Osteoblast (primary cell): ENCODE results near the gene POLR2I. TPM values are rescaled to one million over a fixed set of nuclear protein-coding genes. Genes with fewer than 3 reads are reported as not detected.
A peak's percentile ranks its signal among the peaks of the same experiment; 100 is the strongest.

ENCODE experiments used
- DNase-seq: peaks from one replicate; pipeline ENCODE4 v3.0.0; 2011; ENCODE audit warnings: low spot score, mixed read lengths; ENCODE audit not compliant: insufficient read length; ENCODE audit errors: missing footprints
- H2AFZ ChIP-seq: 2 replicates; pipeline ENCODE4 v1.6.0; 2011; ENCODE audit warnings: mild to moderate bottlenecking, low read length
- H3K27ac ChIP-seq: 2 replicates; pipeline ENCODE4 v1.5.1; 2011; ENCODE audit warnings: mild to moderate bottlenecking, low read depth, low read length, moderate library complexity
- H3K27me3 ChIP-seq: 2 replicates; pipeline ENCODE4 v1.6.0; 2012; ENCODE audit warnings: mild to moderate bottlenecking, control low read depth, inconsistent platforms, low read length, moderate library complexity; ENCODE audit not compliant: insufficient read depth
- H3K36me3 ChIP-seq: 2 replicates; pipeline ENCODE4 v1.5.1; 2011; ENCODE audit warnings: mild to moderate bottlenecking, low read length, control low read depth, moderate library complexity; ENCODE audit not compliant: insufficient read depth
- H3K4me1 ChIP-seq: 2 replicates; pipeline ENCODE4 v1.5.1; 2011; ENCODE audit warnings: mild to moderate bottlenecking, low read length, control low read depth, moderate library complexity; ENCODE audit not compliant: insufficient read depth
- H3K4me2 ChIP-seq: 2 replicates; pipeline ENCODE4 v1.6.0; 2011; ENCODE audit warnings: mild to moderate bottlenecking, low read length; ENCODE audit not compliant: insufficient read depth
- H3K4me3 ChIP-seq: fragments of 200-600 bp; sonication (generic); 3 replicates; pipeline ENCODE4 v1.5.1; 2012; ENCODE audit warnings: mild to moderate bottlenecking, low read length, inconsistent platforms; ENCODE audit not compliant: insufficient read depth
- H3K79me2 ChIP-seq: 2 replicates; pipeline ENCODE4 v1.6.0; 2012; ENCODE audit warnings: mild to moderate bottlenecking, low read length, control low read depth, inconsistent platforms; ENCODE audit not compliant: insufficient read depth
- H3K9me3 ChIP-seq: 2 replicates; pipeline ENCODE4 v1.5.1; 2011; ENCODE audit warnings: low read depth, low read length, control low read depth
- H4K20me1 ChIP-seq: 2 replicates; pipeline ENCODE4 v1.6.0; 2012; ENCODE audit warnings: mild to moderate bottlenecking, low read length, control low read depth; ENCODE audit not compliant: insufficient read depth
- total RNA-seq: library from RNA; depleted of rRNA; stranded (reverse); fragments of >200 nt; gene quantifications from 2 replicates; pipeline ENCODE4 v1.2.3, GENCODE V29; 2012
- TF ChIP-seq, protein P1 (sequence below): IDR thresholded peaks from 2 replicates; pipeline ENCODE4 v1.5.1; 2011; ENCODE audit warnings: mild to moderate bottlenecking, low read depth, low read length, moderate library complexity; ENCODE audit errors: extremely low read depth

Gene POLR2I
- total RNA-seq, 1 donor: 22.4 TPM

GRCh38 chr19:36152352-36153091 lies 37.8 kb upstream of the POLR2I start, which contains the start of gene COX7A1:
Gene COX7A1 (minus strand): TSS chr19:36152447. CDS start chr19:36152407, 40 bp downstream.
- Histone ChIP-seq H2AFZ (peak within 1 kb of the TSS; percentile 62), H3K4me2 (peak within 1 kb of the TSS; percentile 71), H3K36me3 (peaks cover 23% of the 10 kb centered on the region), H3K9me3 (no peaks in the 10 kb centered on the region), H3K27ac (no peak within 1 kb of the TSS), H3K4me3 (peak within 1 kb of the TSS; percentile 65), H3K4me1 (peaks cover 7% of the 10 kb centered on the region), H3K79me2 (no peaks in the 10 kb centered on the region), H4K20me1 (peaks cover 3% of the 10 kb centered on the region), H3K27me3 (no peaks in the 10 kb centered on the region)
- TF ChIP-seq, protein P1, sequence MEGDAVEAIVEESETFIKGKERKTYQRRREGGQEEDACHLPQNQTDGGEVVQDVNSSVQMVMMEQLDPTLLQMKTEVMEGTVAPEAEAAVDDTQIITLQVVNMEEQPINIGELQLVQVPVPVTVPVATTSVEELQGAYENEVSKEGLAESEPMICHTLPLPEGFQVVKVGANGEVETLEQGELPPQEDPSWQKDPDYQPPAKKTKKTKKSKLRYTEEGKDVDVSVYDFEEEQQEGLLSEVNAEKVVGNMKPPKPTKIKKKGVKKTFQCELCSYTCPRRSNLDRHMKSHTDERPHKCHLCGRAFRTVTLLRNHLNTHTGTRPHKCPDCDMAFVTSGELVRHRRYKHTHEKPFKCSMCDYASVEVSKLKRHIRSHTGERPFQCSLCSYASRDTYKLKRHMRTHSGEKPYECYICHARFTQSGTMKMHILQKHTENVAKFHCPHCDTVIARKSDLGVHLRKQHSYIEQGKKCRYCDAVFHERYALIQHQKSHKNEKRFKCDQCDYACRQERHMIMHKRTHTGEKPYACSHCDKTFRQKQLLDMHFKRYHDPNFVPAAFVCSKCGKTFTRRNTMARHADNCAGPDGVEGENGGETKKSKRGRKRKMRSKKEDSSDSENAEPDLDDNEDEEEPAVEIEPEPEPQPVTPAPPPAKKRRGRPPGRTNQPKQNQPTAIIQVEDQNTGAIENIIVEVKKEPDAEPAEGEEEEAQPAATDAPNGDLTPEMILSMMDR: no peak
- DNase-seq: peak; percentile 92

GRCh38 chr19:36152019-36152351 lies 37.3 kb upstream of the POLR2I start:
- Histone ChIP-seq H3K4me2 (peak overlapping the region; percentile 71), H3K4me1 (peaks cover 7% of the 10 kb centered on the region), H3K4me3 (peak overlapping the region; percentile 65), H3K9me3 (no peaks in the 10 kb centered on the region), H3K79me2 (peaks cover 2% of the 10 kb centered on the region), H3K27me3 (no peaks in the 10 kb centered on the region), H2AFZ (no peak overlapping the region), H3K27ac (no peak overlapping the region), H4K20me1 (peaks cover 3% of the 10 kb centered on the region), H3K36me3 (peaks cover 26% of the 10 kb centered on the region)
- DNase-seq: peak; percentile 69
- TF ChIP-seq, protein P1: no peak

GRCh38 chr19:36151144-36152018 lies 36.7 kb upstream of the POLR2I start:
- Histone ChIP-seq H2AFZ (no peak overlapping the region), H4K20me1 (peaks cover 3% of the 10 kb centered on the region), H3K27ac (no peak overlapping the region), H3K27me3 (no peaks in the 10 kb centered on the region), H3K79me2 (peaks cover 4% of the 10 kb centered on the region), H3K4me3 (peak overlapping the region; percentile 65), H3K36me3 (peaks cover 32% of the 10 kb centered on the region), H3K9me3 (no peaks in the 10 kb centered on the region), H3K4me1 (peaks cover 7% of the 10 kb centered on the region), H3K4me2 (peak overlapping the region; percentile 71)
- TF ChIP-seq, protein P1: no peak
- DNase-seq: peak; percentile 89

GRCh38 chr19:36150586-36150985 lies 35.9 kb upstream of the POLR2I start:
- H3K27ac ChIP-seq: no peak overlapping the region
- H3K27me3 ChIP-seq: no peaks in the 10 kb centered on the region
- no peak for DNase-seq
- TF ChIP-seq, protein P1: no peak
- no peak overlapping the region for H3K4me3 ChIP-seq
- H2AFZ ChIP-seq: no peak overlapping the region
- H3K36me3 ChIP-seq: peaks cover 40% of the 10 kb centered on the region
- H3K4me1 ChIP-seq: peaks cover 7% of the 10 kb centered on the region
- H3K9me3 ChIP-seq: no peaks in the 10 kb centered on the region
- H3K79me2 ChIP-seq: peaks cover 12% of the 10 kb centered on the region
- no peak overlapping the region for H3K4me2 ChIP-seq
- peaks cover 3% of the 10 kb centered on the region for H4K20me1 ChIP-seq
